CD4-positive, alpha-beta T cell treated with Interleukin-17A for 4 hours (primary cell): ENCODE results near the gene GLDC.
"Not testable (repeated sequence)": the region's sequence is repeated elsewhere in the genome, so short reads cannot be mapped to it uniquely, and the experiment has no call there.

Experiments used
- DNase-seq: peaks from one replicate; pipeline ENCODE4 v3.0.0-alpha.2; 2020; ENCODE audit warnings: mixed read lengths

GLDC gene

GRCh38 chr9:6564360-6564759 is 81.2 kb downstream of the GLDC start:
- DNase-seq, result no peak

GRCh38 chr9:6562871-6563430 is 82.6 kb downstream of the GLDC start:
- no peak for DNase-seq

- no peak for DNase-seq
Observed at GRCh38 chr9:6562201-6562600, 83.3 kb downstream of the GLDC start.

GRCh38 chr9:6557883-6558616 is 87.5 kb downstream of the GLDC start:
- DNase-seq, result no peak

GRCh38 chr9:6553866-6554265 is 91.7 kb downstream of the GLDC start:
- DNase-seq, result no peak

GRCh38 chr9:6552498-6553121 is 92.9 kb downstream of the GLDC start:
- no peak for DNase-seq

- DNase-seq, result no peak
Observed at GRCh38 chr9:6552033-6552432, 93.5 kb downstream of the GLDC start.

- DNase-seq, result no peak
Observed at GRCh38 chr9:6551136-6551535, 94.4 kb downstream of the GLDC start.

GRCh38 chr9:6549106-6549800 is 96.3 kb downstream of the GLDC start:
- no peak for DNase-seq

- DNase-seq, result no peak
Observed at GRCh38 chr9:6545017-6545691, 100.4 kb downstream of the GLDC start.

- DNase-seq, result no peak
Observed at GRCh38 chr9:6543204-6543603, 102.3 kb downstream of the GLDC start.

GRCh38 chr9:6542617-6543016 is 102.9 kb downstream of the GLDC start:
- DNase-seq, result not testable (repeated sequence)

GRCh38 chr9:6538666-6539071 is 106.9 kb downstream of the GLDC start:
- DNase-seq, result no peak

GRCh38 chr9:6535594-6535993 is 109.9 kb downstream of the GLDC start:
- no peak for DNase-seq

GRCh38 chr9:6525326-6526045 is 120.0 kb downstream of the GLDC start:
- DNase-seq, result no peak

GRCh38 chr9:6522263-6522662 is 123.3 kb downstream of the GLDC start:
- no peak for DNase-seq

- DNase-seq, result no peak
Observed at GRCh38 chr9:6512085-6512657, 133.4 kb downstream of the GLDC start.

GRCh38 chr9:6506571-6506970 is 139.0 kb downstream of the GLDC start:
- no peak for DNase-seq

GRCh38 chr9:6502399-6502798 is 143.1 kb downstream of the GLDC start:
- DNase-seq, result no peak

- no peak for DNase-seq
Observed at GRCh38 chr9:6501526-6502210, 143.9 kb downstream of the GLDC start.

- DNase-seq, result no peak
Observed at GRCh38 chr9:6498982-6499381, 146.5 kb downstream of the GLDC start.

GRCh38 chr9:6495466-6495865 is 150.1 kb downstream of the GLDC start:
- no peak for DNase-seq
